Endothelial cell of umbilical vein (primary cell): ENCODE measurements around the gene SLC26A4. TPM values are rescaled to one million over a fixed set of nuclear protein-coding genes. Genes with fewer than 3 reads are reported as not detected.

Experiments used
- BruUV-seq: library from RNA; stranded (reverse); fragments of 400-500 nt; replicated peaks from 2 replicates; lab custom pipeline; 2021; lab: Mats Ljungman, UMichigan
- CTCF ChIA-PET: fragments of 300-600, 350-600 bp; sonication (Branson Sonifier 250); formaldehyde crosslinking; loops from one replicate; lab custom pipeline; 2021; ENCODE audit warnings: antibody characterized with exemption, inconsistent platforms; lab: Charles Lee
- POLR2A ChIA-PET: fragments of 300-600, 350-600 bp; sonication (Branson Sonifier 250); formaldehyde crosslinking; loops from one replicate; lab custom pipeline; 2021; ENCODE audit warnings: antibody characterized with exemption, inconsistent platforms; lab: Charles Lee
- DNase-seq: peaks from one replicate; pipeline ENCODE4 v3.0.0-alpha.2; 2011; ENCODE audit warnings: low read depth, low spot score
- FAIRE-seq: peaks from 2 replicates; lab custom pipeline; 2011; peaks lifted over from hg19 to GRCh38; lab: Jason Lieb, UNC
- H2AFZ ChIP-seq: 2 replicates; pipeline ENCODE4 v1.6.0; 2012; ENCODE audit warnings: low read depth, low read length, control low read depth, inconsistent platforms
- H3K27ac ChIP-seq: 2 replicates; pipeline ENCODE4 v1.5.1; 2011; ENCODE audit warnings: low read depth, mild to moderate bottlenecking, control low read depth, low read length, moderate library complexity; ENCODE audit not compliant: insufficient read depth
- H3K27me3 ChIP-seq, 2 experiments: 2 replicates each; pipeline versions ENCODE4 v1.6.0 to v1.6.1; 2011; ENCODE audit warnings: low read length in 2 of 2, mixed read lengths in 1 of 2; ENCODE audit not compliant: control insufficient read depth in 2 of 2, insufficient read depth in 2 of 2
- H3K36me3 ChIP-seq, 2 experiments: 2 replicates in 1 of 2; 3 replicates in 1 of 2; pipeline ENCODE4 v1.5.1; 2011; ENCODE audit warnings: low read length in 2 of 2, mild to moderate bottlenecking in 1 of 2, moderate library complexity in 1 of 2; ENCODE audit not compliant: control insufficient read depth in 2 of 2, insufficient read depth in 2 of 2; ENCODE audit errors: extremely low read depth in 1 of 2
- H3K4me1 ChIP-seq: 3 replicates; pipeline ENCODE4 v1.5.1; 2011; ENCODE audit warnings: mild to moderate bottlenecking, low read length; ENCODE audit not compliant: control insufficient read depth, insufficient read depth; ENCODE audit errors: extremely low read depth
- H3K4me2 ChIP-seq: 2 replicates; pipeline ENCODE4 v1.6.1; 2011; ENCODE audit warnings: low read length, control low read depth, mixed read lengths; ENCODE audit not compliant: insufficient read depth
- H3K4me3 ChIP-seq, 3 experiments: fragments of 200-600 bp in 1 of 3; sonication (generic), shearing (Covaris generic) in 1 of 3; replicated peaks in 1 of 3; 2 replicates each; pipeline ENCODE4 v1.5.1; 2011 to 2016; ENCODE audit warnings: control low read depth in 3 of 3, low read length in 3 of 3, mild to moderate bottlenecking in 2 of 3, inconsistent platforms in 1 of 3, low read depth in 1 of 3, moderate library complexity in 1 of 3; ENCODE audit not compliant: insufficient read depth in 1 of 3
- H3K79me2 ChIP-seq: 2 replicates; pipeline ENCODE4 v1.6.0; 2012; ENCODE audit warnings: low read length, inconsistent platforms; ENCODE audit not compliant: control insufficient read depth, insufficient read depth
- H3K9ac ChIP-seq: replicated peaks from 2 replicates; pipeline ENCODE3; 2011; ENCODE audit warnings: low read length, control low read depth; ENCODE audit not compliant: insufficient read depth; ENCODE audit errors: extremely low read depth
- H3K9me1 ChIP-seq: replicated peaks from 3 replicates; pipeline ENCODE4 v1.6.0; 2011; ENCODE audit warnings: mild to moderate bottlenecking, low read length; ENCODE audit not compliant: control insufficient read depth, insufficient read depth; ENCODE audit errors: extremely low read depth
- H3K9me3 ChIP-seq: replicated peaks from 2 replicates; pipeline ENCODE4 v1.5.1; 2012; ENCODE audit warnings: low read length, inconsistent platforms; ENCODE audit not compliant: control insufficient read depth, insufficient read depth
- H4K20me1 ChIP-seq: replicated peaks from 2 replicates; pipeline ENCODE3; 2011; ENCODE audit warnings: mild to moderate bottlenecking, low read length; ENCODE audit not compliant: control insufficient read depth, insufficient read depth; ENCODE audit errors: extremely low read depth
- EZH2 ChIP-seq: IDR thresholded peaks from 2 replicates; pipeline ENCODE4 v1.6.1; 2012; ENCODE audit warnings: borderline replicate concordance, low read depth, mild to moderate bottlenecking, moderate library complexity, low read length, inconsistent platforms; ENCODE audit not compliant: severe bottlenecking
- FOS ChIP-seq: IDR thresholded peaks from 2 replicates; pipeline ENCODE4 v1.6.1; 2011; ENCODE audit warnings: mild to moderate bottlenecking, low read length, moderate library complexity, borderline replicate concordance; ENCODE audit not compliant: insufficient read depth
- GATA2 ChIP-seq: IDR thresholded peaks from 2 replicates; pipeline ENCODE4 v1.7.0; 2011; ENCODE audit warnings: low read depth, mild to moderate bottlenecking, moderate library complexity, mixed read lengths, low read length; ENCODE audit not compliant: insufficient read length, insufficient read depth
- JUN ChIP-seq: IDR thresholded peaks from 2 replicates; pipeline ENCODE4 v1.6.1; 2011; ENCODE audit warnings: borderline replicate concordance, low read depth; ENCODE audit not compliant: insufficient read length, insufficient read depth
- MYC ChIP-seq: IDR thresholded peaks from one replicate; pipeline ENCODE4 v1.6.1; 2011; ENCODE audit warnings: mild to moderate bottlenecking, low read depth, low read length
- POLR2A ChIP-seq: IDR thresholded peaks from 2 replicates; pipeline ENCODE4 v1.6.1; 2012; ENCODE audit warnings: low read depth, mild to moderate bottlenecking, control low read depth, low read length
- POLR2AphosphoS5 ChIP-seq: IDR thresholded peaks from 2 replicates; pipeline ENCODE4 v1.6.1; 2012; ENCODE audit warnings: low read depth, mild to moderate bottlenecking, control low read depth, low read length, moderate library complexity; ENCODE audit not compliant: insufficient read depth
- dilution Hi-C: fragments of 300-500 bp; cut with MboI; formaldehyde crosslinking; loops from one replicate; pipeline ENCODE4 v1.15.0; 2019; ENCODE audit warnings: low sequenced_read_pairs; ENCODE audit not compliant: extremely low pct_ligation_motif_present
- intact Hi-C: fragments of 100-400 bp; cut with micrococcal nuclease; formaldehyde crosslinking; loops from one replicate; pipeline ENCODE4 v1.10.0; 2022
- polyA plus RNA-seq, 4 experiments: library from polyadenylated mRNA; depleted of rRNA in 3 of 4; stranded (reverse) in 3 of 4; unstranded in 1 of 4; fragments of >200 nt; gene quantifications; 2 replicates each; pipeline versions ENCODE4 v1.2.1 to v1.2.3, GENCODE V29; 2011 to 2012; ENCODE audit warnings: missing spikeins in 1 of 4
- total RNA-seq: library from RNA; stranded (reverse); gene quantifications from 2 replicates; pipeline ENCODE4 v1.2.3, GENCODE V29; 2021
- TF ChIP-seq, protein P1 (sequence below): IDR thresholded peaks from 2 replicates; pipeline ENCODE4 v1.6.1; 2011; ENCODE audit not compliant: insufficient read depth, insufficient read length
- TF ChIP-seq, protein P2 (sequence below), 2 donors: IDR thresholded peaks; 1 replicate in 1 of 2; 2 replicates in 1 of 2; pipeline ENCODE4 v1.5.1; 2011; ENCODE audit warnings: low read length in 2 of 2, mild to moderate bottlenecking in 2 of 2, moderate library complexity in 2 of 2, control low read depth in 1 of 2, inconsistent platforms in 1 of 2, low read depth in 1 of 2; ENCODE audit not compliant: insufficient read depth in 1 of 2; ENCODE audit errors: extremely low read depth in 1 of 2

The SLC26A4 gene
- total and polyA plus RNA-seq, 2 donors (not counting 3 experiments of a cell fraction or from before 2014, with no cell fraction given), result 0.77 to 0.79 TPM

GRCh38 chr7:107703219-107703618 is 42.6 kb downstream of the SLC26A4 start:
- no peak for TF ChIP-seq POLR2AphosphoS5
- no peak for TF ChIP-seq POLR2A
- no peak for TF ChIP-seq EZH2
- no peak for TF ChIP-seq MYC
- TF ChIP-seq, protein P1, sequence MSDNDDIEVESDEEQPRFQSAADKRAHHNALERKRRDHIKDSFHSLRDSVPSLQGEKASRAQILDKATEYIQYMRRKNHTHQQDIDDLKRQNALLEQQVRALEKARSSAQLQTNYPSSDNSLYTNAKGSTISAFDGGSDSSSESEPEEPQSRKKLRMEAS, result no peak
- TF ChIP-seq GATA2, result no peak
- no peak for TF ChIP-seq FOS
- TF ChIP-seq, protein P2, sequence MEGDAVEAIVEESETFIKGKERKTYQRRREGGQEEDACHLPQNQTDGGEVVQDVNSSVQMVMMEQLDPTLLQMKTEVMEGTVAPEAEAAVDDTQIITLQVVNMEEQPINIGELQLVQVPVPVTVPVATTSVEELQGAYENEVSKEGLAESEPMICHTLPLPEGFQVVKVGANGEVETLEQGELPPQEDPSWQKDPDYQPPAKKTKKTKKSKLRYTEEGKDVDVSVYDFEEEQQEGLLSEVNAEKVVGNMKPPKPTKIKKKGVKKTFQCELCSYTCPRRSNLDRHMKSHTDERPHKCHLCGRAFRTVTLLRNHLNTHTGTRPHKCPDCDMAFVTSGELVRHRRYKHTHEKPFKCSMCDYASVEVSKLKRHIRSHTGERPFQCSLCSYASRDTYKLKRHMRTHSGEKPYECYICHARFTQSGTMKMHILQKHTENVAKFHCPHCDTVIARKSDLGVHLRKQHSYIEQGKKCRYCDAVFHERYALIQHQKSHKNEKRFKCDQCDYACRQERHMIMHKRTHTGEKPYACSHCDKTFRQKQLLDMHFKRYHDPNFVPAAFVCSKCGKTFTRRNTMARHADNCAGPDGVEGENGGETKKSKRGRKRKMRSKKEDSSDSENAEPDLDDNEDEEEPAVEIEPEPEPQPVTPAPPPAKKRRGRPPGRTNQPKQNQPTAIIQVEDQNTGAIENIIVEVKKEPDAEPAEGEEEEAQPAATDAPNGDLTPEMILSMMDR (IDR thresholded peaks at IDR 0.05; ENCODE audit: extremely low read depth in 1 of 2, insufficient read depth in 1 of 2, low read depth in 1 of 2, low read length in 2 of 2), result no peak
- no peak for TF ChIP-seq JUN
- Histone ChIP-seq H4K20me1 (no peaks in the 10 kb centered on the region), H2AFZ (no peak overlapping the region), H3K4me1 (no peaks in the 10 kb centered on the region), H3K4me3 (no peak overlapping the region), H3K4me2 (no peak overlapping the region), H3K36me3 (no peaks in the 10 kb centered on the region), H3K9me1 (no peaks in the 10 kb centered on the region), H3K9me3 (no peaks in the 10 kb centered on the region), H3K27me3 (no peaks in the 10 kb centered on the region), H3K9ac (no peak overlapping the region), H3K27ac (no peak overlapping the region), H3K79me2 (no peaks in the 10 kb centered on the region)
- dilution Hi-C loops, result no loop called here
- FAIRE-seq (no peak), DNase-seq (no peak)
- intact Hi-C loops, result no loop called here
- POLR2A ChIA-PET, result no interaction called here
- CTCF ChIA-PET, result interaction anchor here (1.4 kb wide), 1 partner anchor 16 kb away, joined by 3 read pairs; no protein-coding TSS in a partner anchor
- BruUV-seq, result no TSS peak
